Fibroblast of lung (primary cell): Measurements from ENCODE around the gene DUSP14.

Experiments used
- CTCF ChIP-seq, 2 donors: IDR thresholded peaks in 1 of 2; conservative IDR thresholded peaks in 1 of 2; 1 replicate in 1 of 2; 2 replicates in 1 of 2; pipeline ENCODE4 v1.5.1; 2011 to 2012; ENCODE audit warnings: low read length in 2 of 2, control low read depth in 1 of 2, inconsistent platforms in 1 of 2, low read depth in 1 of 2, mild to moderate bottlenecking in 1 of 2
- EZH2 ChIP-seq: IDR thresholded peaks from 2 replicates; pipeline ENCODE4 v1.5.1; 2012; ENCODE audit warnings: low read length, control low read depth, mild to moderate bottlenecking; ENCODE audit errors: missing control alignments

- TF ChIP-seq CTCF (conservative IDR thresholded peaks at IDR 0.05 in 1 of 2, IDR thresholded peaks at IDR 0.05 in 1 of 2; ENCODE audit: low read depth in 1 of 2, low read length in 2 of 2) (no peak), EZH2 (no peak)
These were observed 3.6 kb upstream of the DUSP14 start for GRCh38 chr17:37485938-37486570.
